GM13976 (cell line): Measurements from ENCODE around the gene GBX1.

ENCODE experiments used
- DNase-seq: peaks from one replicate; pipeline ENCODE4 v3.0.0; 2012; ENCODE audit warnings: low spot score
- CTCF ChIP-seq: IDR thresholded peaks from 2 replicates; pipeline ENCODE4 v1.5.1; 2012; ENCODE audit warnings: borderline replicate concordance, mild to moderate bottlenecking; ENCODE audit not compliant: insufficient read depth; ENCODE audit errors: extremely low read depth, missing control alignments, control extremely low read depth
- in situ Hi-C: fragments of 300-500 bp; cut with MboI; formaldehyde crosslinking; loops from one replicate; pipeline ENCODE4 v1.12.0; 2022; ENCODE audit warnings: low sequenced_read_pairs, mixed read lengths, inconsistent platforms; ENCODE audit not compliant: unreplicated experiment

The GBX1 gene

GRCh38 chr7:151141855-151142685 is 25.4 kb downstream of the GBX1 start:
- no peak for TF ChIP-seq CTCF
- in situ Hi-C loops: no loop called here
- DNase-seq: no peak

GRCh38 chr7:151141311-151141854 is 26.1 kb downstream of the GBX1 start:
- no peak for DNase-seq
- in situ Hi-C loops: no loop called here
- no peak for TF ChIP-seq CTCF

- no peak for DNase-seq
- no peak for TF ChIP-seq CTCF
- in situ Hi-C loops: no loop called here
Measured at GRCh38 chr7:151140826-151141225, 26.7 kb downstream of the GBX1 start.

- in situ Hi-C loops: no loop called here
- no peak for TF ChIP-seq CTCF
Measured at GRCh38 chr7:151139791-151140190, 27.7 kb downstream of the GBX1 start.

DNA sequence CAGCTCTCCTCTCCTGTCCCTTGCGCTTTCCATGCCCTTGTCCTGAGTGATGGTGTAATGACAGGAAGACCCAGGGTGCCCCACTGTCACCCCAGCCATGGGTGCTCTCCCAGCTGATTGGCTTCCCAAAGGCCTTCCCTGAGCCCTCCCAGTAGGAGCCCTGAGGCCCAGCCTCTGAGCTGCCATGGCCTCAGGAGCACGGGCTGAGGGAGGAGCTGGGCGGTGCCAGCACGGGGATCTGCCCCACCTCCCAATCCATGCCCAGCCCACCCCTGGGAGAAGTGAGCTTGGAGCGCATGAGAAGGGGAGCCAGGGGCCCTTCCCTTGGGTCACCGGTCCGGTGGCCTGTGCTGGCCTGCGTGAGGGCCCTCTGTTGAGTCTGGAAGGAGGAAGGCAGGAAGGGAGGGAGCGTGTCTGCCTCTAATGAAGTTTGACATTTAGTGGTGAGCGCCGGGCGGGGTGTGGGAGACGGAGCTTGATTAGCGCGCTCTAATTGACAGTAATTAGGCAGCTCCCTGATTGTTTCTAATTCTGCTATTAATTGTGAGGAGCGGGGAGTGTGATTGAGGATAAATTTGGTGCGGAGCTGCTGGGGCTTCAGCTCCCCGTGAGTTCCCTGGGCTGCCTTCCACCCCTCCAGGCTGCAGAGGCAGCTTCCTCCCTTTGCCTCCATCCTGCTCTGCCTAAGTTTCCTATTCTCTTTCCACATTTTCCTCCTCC is 28.3 kb downstream of the GBX1 start:
- DNase-seq: peak; percentile 36
- in situ Hi-C loops: no loop called here
- no peak for TF ChIP-seq CTCF

More at GRCh38 chr7:151139791-151140190, 27.7 kb downstream of the GBX1 start:
- DNase-seq: no peak

GRCh38 chr7:151138153-151138851 is 29.2 kb downstream of the GBX1 start:
- no peak for TF ChIP-seq CTCF
- DNase-seq: peak; percentile 36
- in situ Hi-C loops: no loop called here
